NCI-H524 treated with DMSO at 0.1 percent for 48 hours (cell line): ENCODE measurements around the gene DEPDC4.
"Not testable (repeated sequence)": the region's sequence is repeated elsewhere in the genome, so short reads cannot be mapped to it uniquely, and the experiment has no call there.

Source experiments
- DNase-seq: peaks from one replicate; lab custom pipeline; 2025; lab: John Stamatoyannopoulos, UW

DEPDC4 gene

DNA sequence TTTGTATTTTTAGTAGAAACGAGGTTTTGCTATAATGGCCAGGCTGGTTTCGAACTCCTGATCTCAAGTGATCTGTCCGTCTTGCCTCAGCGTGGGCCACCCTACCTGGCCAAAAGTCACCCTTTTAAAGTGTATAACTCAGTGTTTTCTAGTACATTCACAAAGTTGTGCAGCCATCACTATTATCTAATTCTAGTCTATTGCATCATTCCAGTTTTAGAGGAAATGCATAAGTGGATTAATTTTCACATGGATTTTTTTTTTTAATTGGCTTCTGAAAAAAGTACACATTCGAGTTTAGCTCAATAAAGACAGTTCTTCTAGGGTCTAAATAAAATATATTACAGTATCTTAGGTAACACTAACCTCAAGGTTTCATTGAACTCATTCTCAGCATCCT is 3.7 kb downstream of the DEPDC4 start:
- DNase-seq = no peak

DNA sequence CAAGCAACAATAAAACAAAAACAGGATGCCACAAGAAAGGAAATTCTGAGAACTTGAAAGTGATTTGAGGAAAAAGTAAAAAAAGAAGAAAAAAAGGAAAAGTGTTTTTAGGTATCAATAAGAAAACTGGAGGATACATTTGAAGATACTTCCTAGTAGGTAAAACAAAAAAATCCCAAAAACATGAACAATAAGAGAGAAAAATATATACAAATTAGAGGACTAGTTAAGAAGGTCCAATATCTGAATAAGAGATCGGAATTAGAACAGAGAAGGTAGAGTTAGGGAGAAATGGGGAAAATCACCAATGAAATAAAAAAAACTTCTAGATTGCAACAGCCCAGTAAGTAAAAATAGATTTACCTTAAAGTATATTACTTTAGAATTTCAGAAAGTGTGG is 8.8 kb downstream of the DEPDC4 start:
- DNase-seq = no peak

DNA sequence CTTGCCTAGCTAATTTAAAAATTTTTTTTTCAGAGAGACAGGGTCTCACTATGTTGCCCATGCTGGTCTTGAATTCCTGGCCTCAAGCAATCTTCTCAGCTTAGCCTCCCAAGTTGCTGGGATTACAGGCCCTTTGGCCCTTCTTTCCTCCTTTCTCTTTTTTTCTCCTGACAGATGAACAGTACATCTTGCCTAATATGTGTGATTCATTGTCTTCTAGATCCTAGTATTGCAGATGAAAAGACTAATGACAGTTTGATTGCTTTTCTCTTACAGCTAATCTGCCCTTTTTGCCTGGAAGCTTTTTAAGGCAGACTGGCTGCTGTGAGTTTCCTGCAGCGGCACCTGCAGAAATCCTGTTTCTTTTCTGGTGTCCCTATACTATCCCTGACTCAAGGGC is 12.0 kb downstream of the DEPDC4 start:
- no peak for DNase-seq

DNA sequence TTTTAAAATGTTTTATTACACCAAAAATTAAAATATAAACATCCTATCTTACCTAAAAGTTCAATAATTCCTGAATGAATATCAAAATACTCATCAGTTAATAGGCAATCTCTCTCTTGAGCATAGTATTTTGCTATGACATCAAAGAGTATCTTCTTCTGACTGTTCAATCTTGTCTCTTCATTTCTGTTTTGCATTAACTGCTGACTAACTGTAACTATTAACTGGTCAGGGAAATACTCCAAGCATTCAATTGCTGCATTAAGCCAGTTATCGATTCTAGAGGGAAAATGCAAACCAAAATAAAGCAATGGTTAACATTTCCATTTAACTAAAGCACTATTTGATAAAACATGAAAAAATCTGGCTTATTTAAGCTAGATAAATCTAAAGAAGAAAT is 13.4 kb downstream of the DEPDC4 start:
- DNase-seq = no peak

DNA sequence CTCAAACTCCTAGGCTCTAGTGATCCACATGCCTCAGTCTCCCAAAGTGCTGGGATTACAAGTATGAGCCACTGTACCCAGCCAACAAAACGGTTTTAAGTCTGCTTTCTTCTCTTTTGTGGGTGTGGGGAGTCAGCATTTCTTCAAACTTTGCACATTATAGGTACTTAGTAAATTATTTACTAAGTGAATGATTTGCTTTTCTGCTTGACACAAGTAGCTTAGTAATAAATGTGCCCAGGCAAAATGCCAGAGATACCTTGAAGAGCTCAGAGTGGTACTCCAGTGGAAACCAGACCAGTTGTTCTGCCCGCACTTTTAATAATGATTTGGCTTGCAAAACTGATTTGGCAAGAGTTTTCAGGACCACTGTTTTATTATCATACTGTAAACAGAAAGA is 15.0 kb downstream of the DEPDC4 start:
- DNase-seq = no peak

DNA sequence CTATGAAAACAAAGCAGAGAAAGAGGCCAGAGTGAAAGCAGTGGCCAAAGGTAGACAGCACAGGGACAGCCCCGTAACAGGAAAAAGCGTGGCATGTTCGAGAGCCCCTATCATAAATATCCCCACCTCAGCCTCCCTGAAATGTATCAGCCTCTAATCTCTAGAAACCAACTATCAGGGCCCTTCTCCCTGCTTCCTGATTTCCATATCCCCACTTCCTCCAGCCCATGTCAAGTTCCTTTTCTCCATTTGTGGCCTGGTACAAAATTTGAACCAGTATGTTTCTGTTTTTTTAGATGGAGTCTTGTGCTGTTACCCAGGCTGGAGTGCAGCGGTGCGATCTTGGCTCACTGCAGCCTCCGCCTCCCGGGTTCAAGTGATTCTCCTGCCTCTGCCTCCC is 16.9 kb downstream of the DEPDC4 start:
- no peak for DNase-seq

DNA sequence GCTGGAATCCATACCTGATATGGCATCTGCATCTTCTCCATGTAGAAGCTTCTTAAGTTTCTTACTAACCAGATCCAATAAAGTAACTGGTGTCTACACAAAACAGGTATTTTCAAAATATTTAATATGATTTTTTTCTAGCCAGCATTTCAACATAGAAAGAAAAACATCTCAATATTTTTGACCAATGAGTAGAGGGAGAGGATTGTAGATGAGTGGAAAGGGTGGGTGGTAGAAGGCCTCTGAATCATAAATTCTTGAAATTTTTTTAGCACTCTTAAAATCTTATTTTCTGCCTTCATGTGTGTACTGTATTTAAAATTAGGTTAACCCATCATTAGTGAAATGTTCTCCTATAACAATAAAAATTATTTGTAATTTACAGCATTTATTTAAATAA is 18.0 kb downstream of the DEPDC4 start:
- DNase-seq = no peak

DNA sequence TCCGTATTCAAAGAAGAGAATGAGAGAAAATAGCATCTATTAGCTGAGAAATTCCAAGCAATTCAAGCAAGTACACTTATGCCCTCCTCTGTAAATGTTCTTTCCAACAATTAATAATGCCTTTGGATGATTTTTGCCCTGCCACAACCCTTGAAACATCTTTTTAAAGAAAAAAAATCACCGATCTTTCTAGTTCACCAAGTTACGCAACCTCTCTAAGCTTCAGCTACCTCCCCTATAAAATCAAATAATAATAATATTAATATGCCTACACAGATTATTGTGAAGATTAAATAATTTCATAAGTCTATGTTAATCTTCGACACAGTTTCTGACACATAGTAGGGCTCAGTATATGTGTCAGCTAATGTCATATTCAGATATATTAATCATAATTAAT is 19.1 kb downstream of the DEPDC4 start:
- no peak for DNase-seq

GRCh38 chr12:100243137-100243536 is 23.7 kb downstream of the DEPDC4 start:
- no peak for DNase-seq

GRCh38 chr12:100239589-100239988 is 27.3 kb downstream of the DEPDC4 start:
- no peak for DNase-seq

GRCh38 chr12:100238801-100239200 is 28.1 kb downstream of the DEPDC4 start:
- DNase-seq = no peak

GRCh38 chr12:100234591-100235304 is 32.1 kb downstream of the DEPDC4 start:
- no peak for DNase-seq

GRCh38 chr12:100234166-100234565 is 32.7 kb downstream of the DEPDC4 start:
- DNase-seq = no peak

GRCh38 chr12:100231873-100232272 is 35.0 kb downstream of the DEPDC4 start:
- DNase-seq = not testable (repeated sequence)

GRCh38 chr12:100229876-100230275 is 37.0 kb downstream of the DEPDC4 start:
- no peak for DNase-seq

DNA sequence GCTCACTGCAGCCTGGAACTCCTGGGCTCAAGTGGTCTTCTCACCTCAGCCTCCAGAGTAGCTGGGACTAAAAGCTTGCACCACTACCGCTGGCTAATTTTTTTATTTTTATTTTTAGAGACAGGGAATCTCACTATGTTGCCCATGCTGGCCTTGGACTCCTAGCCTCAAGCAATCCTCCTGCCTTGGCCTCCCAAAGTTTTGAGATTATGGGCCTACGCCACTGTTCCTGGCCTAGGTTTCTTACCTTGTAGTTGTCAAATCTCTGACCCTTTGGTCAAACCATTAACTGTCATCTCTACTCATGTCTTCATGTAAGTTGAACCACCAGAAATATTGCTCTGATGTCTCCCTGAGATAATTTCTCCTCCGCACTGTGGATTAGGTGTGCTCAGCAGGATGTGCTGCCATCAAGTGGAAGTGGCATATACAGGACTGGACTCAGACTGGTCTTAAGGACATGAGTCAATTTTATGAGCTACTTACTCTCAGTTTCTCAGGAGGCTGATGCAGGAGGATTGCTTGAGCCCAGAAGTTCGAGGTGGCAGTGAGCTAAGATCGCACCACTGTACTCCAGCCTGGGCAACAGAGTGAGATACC is 37.7 kb downstream of the DEPDC4 start:
- DNase-seq = no peak

- DNase-seq = no peak
Observed at GRCh38 chr12:100225491-100225890, 41.4 kb downstream of the DEPDC4 start.

DNA sequence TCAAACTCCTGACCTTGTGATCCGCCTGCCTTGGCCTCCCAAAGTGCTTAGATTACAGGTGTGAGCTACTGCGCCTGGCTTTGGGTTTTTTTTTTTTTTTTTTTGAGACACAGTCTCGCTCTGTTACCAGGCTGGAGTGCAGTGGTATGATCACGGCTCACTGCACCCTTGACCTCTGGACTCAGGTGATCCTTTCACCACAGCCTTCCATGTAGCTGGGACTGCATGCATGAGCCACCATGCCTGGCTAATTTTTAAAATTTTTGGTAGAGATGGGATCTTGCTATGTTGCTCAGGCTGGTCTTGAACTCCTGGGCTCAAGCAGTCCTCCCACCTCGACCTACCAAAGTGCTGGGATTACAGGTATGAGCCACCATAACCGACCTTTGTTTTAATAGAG is 44.7 kb downstream of the DEPDC4 start:
- DNase-seq = not testable (repeated sequence)

DNA sequence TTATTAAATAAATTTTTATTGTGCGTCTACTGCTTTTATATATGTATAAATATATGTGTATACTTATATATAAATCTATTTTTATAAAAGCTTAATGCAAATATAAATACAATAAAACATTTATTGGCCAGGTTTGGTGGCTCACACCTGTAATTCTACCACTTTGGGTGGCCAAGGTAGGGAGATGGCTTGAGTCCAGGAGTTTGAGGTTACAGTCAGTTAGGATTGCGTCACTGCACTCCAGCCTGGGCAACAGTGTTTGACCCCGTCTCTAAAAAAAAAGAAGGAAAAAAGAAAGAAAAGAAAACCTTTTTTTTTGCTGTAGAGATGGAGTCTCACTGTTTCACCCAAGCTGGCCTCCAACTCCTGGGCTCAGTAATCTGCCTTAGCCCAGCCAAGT is 45.4 kb downstream of the DEPDC4 start:
- DNase-seq = no peak

GRCh38 chr12:100219328-100220109 is 47.4 kb downstream of the DEPDC4 start:
- no peak for DNase-seq

- no peak for DNase-seq
Observed at GRCh38 chr12:100216337-100216736, 50.5 kb downstream of the DEPDC4 start.

- DNase-seq = no peak
Observed at GRCh38 chr12:100215209-100215608, 51.7 kb downstream of the DEPDC4 start.

DNA sequence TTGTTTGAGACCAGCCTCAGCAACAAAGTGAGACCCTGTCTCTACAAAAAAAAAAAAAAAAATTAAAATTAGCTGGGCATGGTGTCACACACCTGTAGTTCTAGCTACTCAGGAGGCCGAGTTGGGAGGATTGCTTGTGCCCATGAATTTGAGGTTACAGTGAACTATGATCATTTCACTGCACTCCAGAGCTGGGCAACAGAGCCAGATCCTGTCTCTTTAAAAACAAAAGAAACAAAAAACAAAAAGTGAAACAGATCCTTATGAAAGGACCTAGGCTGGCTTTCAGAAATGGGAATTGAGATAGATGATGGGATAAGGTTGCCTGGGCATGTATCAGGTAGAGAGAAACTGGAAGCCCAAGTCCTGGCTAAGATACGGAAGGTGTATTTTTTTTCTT is 52.4 kb downstream of the DEPDC4 start:
- DNase-seq = no peak
